ENCODE measurements around the gene RNH1.

DNA sequence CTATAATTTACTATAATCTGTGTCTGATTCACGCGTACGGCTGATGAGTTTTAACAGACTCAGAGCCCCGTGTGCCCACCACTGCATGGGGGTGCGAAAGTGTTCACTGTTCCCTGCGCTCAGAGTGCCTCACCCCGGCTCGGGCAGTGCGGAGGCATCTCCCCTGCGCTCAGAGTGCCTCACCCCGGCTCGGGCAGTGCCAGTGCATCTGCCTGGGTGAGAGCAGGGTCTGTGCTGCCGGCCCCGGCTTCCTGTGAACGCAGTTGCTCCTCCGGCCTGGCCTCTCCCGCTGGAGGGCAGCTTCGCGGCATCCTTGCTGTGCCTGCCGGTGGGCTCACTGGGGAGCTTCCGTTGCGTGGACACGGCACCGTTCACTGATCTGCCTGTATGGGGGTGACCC is 42.7 kb downstream of the RNH1 start:
- TF ChIP-seq CTCF (conservative IDR thresholded peaks at IDR 0.05 in 1 of 2, IDR thresholded peaks at IDR 0.05 in 1 of 2; ENCODE audit: low read depth in 1 of 2, low read length in 2 of 2) (no peak), EZH2 (IDR thresholded peaks at IDR 0.05; ENCODE audit: low read length, missing control alignments) (no peak)
